HCT116 (cell line): ENCODE results near the gene GALR3. TPM values are rescaled to one million over a fixed set of nuclear protein-coding genes. Genes with fewer than 3 reads are reported as not detected.

ENCODE experiments used
- ATAC-seq: fragments of 200-7000 bp; cut with Tn5 transposase; 2 replicates; pipeline ENCODE4 v1.9.1; 2020; ENCODE audit warnings: mild to moderate bottlenecking, moderate library complexity
- BruUV-seq: library from RNA; stranded (reverse); fragments of 400-500 nt; replicated peaks from 2 replicates; lab custom pipeline; 2021; lab: Mats Ljungman, UMichigan
- CTCF ChIA-PET: fragments of 300-600 bp; sonication (Branson Sonifier 250); formaldehyde crosslinking; loops from one replicate; lab custom pipeline; 2021; ENCODE audit warnings: antibody characterized with exemption; lab: Charles Lee
- POLR2A ChIA-PET: fragments of 300-600, 350-600 bp; sonication (Branson Sonifier 250); formaldehyde crosslinking; loops from one replicate; lab custom pipeline; 2021; ENCODE audit warnings: antibody characterized with exemption; lab: Charles Lee
- RAD21 ChIA-PET, 2 experiments: fragments of 300-600 bp; sonication (Branson Sonifier 250); formaldehyde crosslinking; loops; one replicate each; lab custom pipeline; 2023; ENCODE audit warnings: low total read pairs in 2 of 2; ENCODE audit not compliant: uncharacterized antibody in 2 of 2, unreplicated experiment in 2 of 2, low non-redundant PET in 1 of 2; lab: Charles Lee
- DNase-seq: peaks from one replicate; pipeline ENCODE4 v3.0.0-alpha.2; 2010; ENCODE audit warnings: low read depth, low spot score
- H2AFZ ChIP-seq: fragments of 200-600 bp; shearing (Covaris generic), sonication (generic); 2 replicates; pipeline ENCODE4 v1.6.1; 2017; ENCODE audit warnings: low read depth, mixed run types, mixed read lengths, antibody characterized with exemption, low read length; ENCODE audit not compliant: poor library complexity, severe bottlenecking
- H3K27ac ChIP-seq: 2 replicates; pipeline ENCODE4 v1.5.1; 2012; ENCODE audit warnings: low read depth, low read length
- H3K27me3 ChIP-seq: fragments of 200-600 bp; sonication (generic); 2 replicates; pipeline ENCODE4 v1.6.1; 2016; ENCODE audit warnings: mixed run types, low read length, mixed read lengths; ENCODE audit not compliant: insufficient read depth
- H3K36me3 ChIP-seq, 2 experiments: fragments of 200-500 bp in 1 of 2; fragments of 200-600 bp in 1 of 2; sonication (Bioruptor generic) in 1 of 2; sonication (generic) in 1 of 2; 2 replicates each; pipeline versions ENCODE4 v1.5.1 to v1.6.1; 2014 to 2016; ENCODE audit warnings: low read length in 2 of 2, inconsistent platforms in 1 of 2, mixed read lengths in 1 of 2, mixed run types in 1 of 2; ENCODE audit not compliant: insufficient read depth in 2 of 2, control insufficient read depth in 1 of 2
- H3K4me1 ChIP-seq, 2 experiments: fragments of 200-600 bp in 1 of 2; sonication (generic) in 1 of 2; 2 replicates each; pipeline versions ENCODE4 v1.5.1 to v1.6.1; 2012 to 2017; ENCODE audit warnings: low read length in 2 of 2, inconsistent platforms in 1 of 2, mild to moderate bottlenecking in 1 of 2, mixed read lengths in 1 of 2, mixed run types in 1 of 2, moderate library complexity in 1 of 2; ENCODE audit not compliant: insufficient read depth in 2 of 2, control insufficient read depth in 1 of 2
- H3K4me2 ChIP-seq: fragments of 200-600 bp; sonication (generic); 2 replicates; pipeline ENCODE4 v1.6.1; 2017; ENCODE audit warnings: mixed run types, low read length, mixed read lengths
- H3K4me3 ChIP-seq, 2 experiments: fragments of 200-600 bp in 1 of 2; sonication (generic) in 1 of 2; replicated peaks in 1 of 2; 2 replicates each; pipeline ENCODE4 v1.5.1; 2011 to 2016; ENCODE audit warnings: low read length in 2 of 2, control low read depth in 1 of 2, low read depth in 1 of 2, mild to moderate bottlenecking in 1 of 2, mixed read lengths in 1 of 2, mixed run types in 1 of 2
- H3K79me2 ChIP-seq: fragments of 200-600 bp; sonication (generic); 2 replicates; pipeline ENCODE4 v1.6.1; 2017; ENCODE audit warnings: mild to moderate bottlenecking, mixed run types, low read length, moderate library complexity, mixed read lengths; ENCODE audit not compliant: insufficient read depth
- H3K9ac ChIP-seq: fragments of 200-600 bp; sonication (generic); 2 replicates; pipeline ENCODE4 v1.6.1; 2016; ENCODE audit warnings: low read length, mixed read lengths
- H3K9me2 ChIP-seq: fragments of 200-600 bp; sonication (generic), shearing (Covaris generic); 2 replicates; pipeline ENCODE4 v1.6.1; 2017; ENCODE audit warnings: mixed run types, mild to moderate bottlenecking, moderate library complexity; ENCODE audit not compliant: insufficient read depth
- H3K9me3 ChIP-seq, 2 experiments: fragments of 200-500 bp in 1 of 2; fragments of 200-600 bp in 1 of 2; sonication (Bioruptor generic) in 1 of 2; sonication (generic) in 1 of 2; 2 replicates each; pipeline ENCODE4 v1.6.1; 2014 to 2017; ENCODE audit warnings: low read length in 2 of 2, mixed read lengths in 2 of 2, inconsistent platforms in 1 of 2, low read depth in 1 of 2, mild to moderate bottlenecking in 1 of 2, mixed run types in 1 of 2, moderate library complexity in 1 of 2; ENCODE audit not compliant: control insufficient read depth in 1 of 2, insufficient read depth in 1 of 2
- H4K20me1 ChIP-seq: fragments of 200-600 bp; sonication (generic), shearing (Covaris generic); 2 replicates; pipeline ENCODE4 v1.6.1; 2017; ENCODE audit warnings: mixed run types, mild to moderate bottlenecking, moderate library complexity; ENCODE audit not compliant: insufficient read depth
- JUND ChIP-seq: IDR thresholded peaks from 2 replicates; pipeline ENCODE4 v1.6.1; 2012
- TCF7L2 ChIP-seq: IDR thresholded peaks from 2 replicates; pipeline ENCODE4 v1.7.0; 2011; ENCODE audit warnings: borderline replicate concordance, inconsistent platforms; ENCODE audit not compliant: insufficient read depth, insufficient read length; ENCODE audit errors: extremely low read depth
- YY1 ChIP-seq: IDR thresholded peaks from 2 replicates; pipeline ENCODE4 v1.6.1; 2011; ENCODE audit warnings: low read length, low read depth, moderate library complexity, mild to moderate bottlenecking; ENCODE audit not compliant: insufficient replicate concordance; ENCODE audit errors: extremely low read depth
- intact Hi-C: fragments of 100-400 bp; cut with micrococcal nuclease; formaldehyde crosslinking; loops from 2 replicates; pipeline ENCODE4 v1.10.0; 2022
- total RNA-seq: library from RNA; stranded (reverse); gene quantifications from one replicate; pipeline ENCODE4 v1.2.1, GENCODE V29; 2021; ENCODE audit not compliant: unreplicated experiment
- TF ChIP-seq, protein P1 (sequence below), 3 experiments: fragments of 200-600 bp in 1 of 3; sonication (generic) in 1 of 3; IDR thresholded peaks in 2 of 3; conservative IDR thresholded peaks in 1 of 3; 2 replicates each; pipeline ENCODE4 v1.5.1; 2012 to 2017; ENCODE audit warnings: low read depth in 2 of 3, low read length in 2 of 3, antibody characterized with exemption in 1 of 3, borderline replicate concordance in 1 of 3, control low read depth in 1 of 3, mild to moderate bottlenecking in 1 of 3, mixed read lengths in 1 of 3, mixed run types in 1 of 3, moderate library complexity in 1 of 3; ENCODE audit not compliant: insufficient read depth in 1 of 3

The GALR3 gene
- total RNA-seq, 1 experiment from 2014 or later: 0.32 TPM

DNA sequence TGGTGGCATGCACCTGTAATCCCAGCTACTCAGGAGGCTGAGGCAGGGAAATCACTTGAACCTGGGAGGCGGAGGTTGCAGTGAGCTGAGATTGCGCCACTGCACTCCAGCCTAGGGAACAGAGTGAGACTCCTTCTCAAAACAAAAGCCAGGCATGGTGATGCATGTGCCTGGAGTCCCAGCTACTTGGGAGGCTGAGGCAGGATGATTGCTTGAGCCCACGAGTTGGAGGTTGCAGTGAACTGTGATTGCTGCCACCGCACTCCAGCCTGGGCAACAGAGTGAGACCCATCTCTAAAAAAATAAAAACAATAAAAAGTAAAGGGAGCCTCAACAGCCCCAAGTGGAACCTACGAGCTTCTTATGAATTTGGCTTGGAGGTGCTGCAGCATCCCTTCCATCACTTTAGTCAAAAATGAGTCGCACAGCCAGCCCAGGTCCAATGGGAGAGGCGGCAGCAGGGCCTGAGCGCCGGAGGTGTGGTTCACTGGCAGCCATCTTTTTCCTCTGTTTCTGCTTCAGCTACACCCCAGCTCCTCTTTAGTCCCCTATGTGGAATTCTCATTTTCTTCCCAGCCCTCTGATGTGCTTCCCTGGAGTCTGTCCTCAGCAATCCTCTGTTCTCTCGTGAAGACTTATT, 44.7 kb upstream of the GALR3 start:
- POLR2A ChIA-PET: interaction anchor here (0.9 to 1.8 kb wide), 3 partner anchors 10 to 29 kb away, joined by 3 to 6 read pairs (median 5); a partner anchor contains a TSS
- Histone ChIP-seq H3K27me3 (no peaks in the 10 kb centered on the region), H4K20me1 (no peaks in the 10 kb centered on the region), H3K4me1 (peaks cover 54 to 94% of the 10 kb centered on the region in 2 experiments), H3K79me2 (no peaks in the 10 kb centered on the region), H3K36me3 (peaks cover 2 to 11% of the 10 kb centered on the region in 2 experiments; a peak in 3 of 4 replicates), H2AFZ (no peak overlapping the region), H3K9me2 (no peaks in the 10 kb centered on the region), H3K27ac (no peak overlapping the region), H3K4me3 (no peak overlapping the region), H3K9ac (no peak overlapping the region), H3K4me2 (no peak overlapping the region), H3K9me3 (no peaks in the 10 kb centered on the region)
- TF ChIP-seq, protein P1, sequence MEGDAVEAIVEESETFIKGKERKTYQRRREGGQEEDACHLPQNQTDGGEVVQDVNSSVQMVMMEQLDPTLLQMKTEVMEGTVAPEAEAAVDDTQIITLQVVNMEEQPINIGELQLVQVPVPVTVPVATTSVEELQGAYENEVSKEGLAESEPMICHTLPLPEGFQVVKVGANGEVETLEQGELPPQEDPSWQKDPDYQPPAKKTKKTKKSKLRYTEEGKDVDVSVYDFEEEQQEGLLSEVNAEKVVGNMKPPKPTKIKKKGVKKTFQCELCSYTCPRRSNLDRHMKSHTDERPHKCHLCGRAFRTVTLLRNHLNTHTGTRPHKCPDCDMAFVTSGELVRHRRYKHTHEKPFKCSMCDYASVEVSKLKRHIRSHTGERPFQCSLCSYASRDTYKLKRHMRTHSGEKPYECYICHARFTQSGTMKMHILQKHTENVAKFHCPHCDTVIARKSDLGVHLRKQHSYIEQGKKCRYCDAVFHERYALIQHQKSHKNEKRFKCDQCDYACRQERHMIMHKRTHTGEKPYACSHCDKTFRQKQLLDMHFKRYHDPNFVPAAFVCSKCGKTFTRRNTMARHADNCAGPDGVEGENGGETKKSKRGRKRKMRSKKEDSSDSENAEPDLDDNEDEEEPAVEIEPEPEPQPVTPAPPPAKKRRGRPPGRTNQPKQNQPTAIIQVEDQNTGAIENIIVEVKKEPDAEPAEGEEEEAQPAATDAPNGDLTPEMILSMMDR (IDR thresholded peaks at IDR 0.05 in 2 of 3, conservative IDR thresholded peaks at IDR 0.05 in 1 of 3; ENCODE audit: borderline replicate concordance in 1 of 3, insufficient read depth in 1 of 3, low read depth in 2 of 3, low read length in 2 of 3): no peak
- TF ChIP-seq JUND: no peak
- no peak for TF ChIP-seq TCF7L2
- TF ChIP-seq YY1: no peak
- no peak for DNase-seq
- BruUV-seq: no TSS peak
- RAD21 ChIA-PET: no interaction called here
- ATAC-seq: no peak
- intact Hi-C loops: no loop called here
- CTCF ChIA-PET: interaction anchor here (1.4 kb wide), 1 partner anchor 17 kb away, joined by 3 read pairs; no protein-coding TSS in a partner anchor
